CD4-positive, alpha-beta memory T cell (primary cell): ENCODE results near the gene DPYSL5. TPM values are rescaled to one million over a fixed set of nuclear protein-coding genes. Genes with fewer than 3 reads are reported as not detected.

Experiments used
- CTCF ChIA-PET: fragments of 350-600 bp; sonication (Branson Sonifier 250); formaldehyde crosslinking; loops from one replicate; lab custom pipeline; 2021; ENCODE audit warnings: inconsistent platforms; ENCODE audit not compliant: partially characterized antibody; lab: Charles Lee
- POLR2A ChIA-PET: fragments of 350-600 bp; sonication (Branson Sonifier 250); formaldehyde crosslinking; loops from one replicate; lab custom pipeline; 2021; ENCODE audit not compliant: partially characterized antibody; lab: Charles Lee
- DNase-seq, 5 donors: peaks; one replicate each; pipeline versions ENCODE4 v3.0.0 to v3.0.0-alpha.2; 2020 to 2022; ENCODE audit warnings: mixed read lengths in 1 of 5
- H3K27ac ChIP-seq: one replicate; pipeline ENCODE4 v1.7.0; 2013; ENCODE audit warnings: low read depth, low read length
- H3K27me3 ChIP-seq: 2 replicates; pipeline ENCODE4 v1.7.0; 2013; ENCODE audit warnings: mild to moderate bottlenecking, low read length, moderate library complexity; ENCODE audit not compliant: insufficient read depth
- H3K36me3 ChIP-seq: 2 replicates; pipeline ENCODE4 v1.7.0; 2013; ENCODE audit warnings: mild to moderate bottlenecking, low read length, moderate library complexity; ENCODE audit not compliant: insufficient read depth
- H3K4me1 ChIP-seq: 2 replicates; pipeline ENCODE4 v1.7.0; 2013; ENCODE audit warnings: mild to moderate bottlenecking, low read length, moderate library complexity; ENCODE audit not compliant: insufficient read depth
- H3K4me3 ChIP-seq, 2 donors: one replicate each; pipeline ENCODE4 v1.7.0; 2013; ENCODE audit warnings: low read length in 2 of 2, mild to moderate bottlenecking in 1 of 2
- H3K9me3 ChIP-seq, 2 donors: one replicate each; pipeline ENCODE4 v1.7.0; 2013; ENCODE audit warnings: low read length in 2 of 2, control low read depth in 1 of 2; ENCODE audit not compliant: control insufficient read depth in 1 of 2
- H3K27ac Mint-ChIP-seq, 7 donors: one replicate each; pipeline ENCODE4 v1.8.0; 2020 to 2021; ENCODE audit warnings: mixed read lengths in 7 of 7, mild to moderate bottlenecking in 6 of 7, inconsistent platforms in 3 of 7, moderate library complexity in 3 of 7
- H3K27me3 Mint-ChIP-seq, 2 donors: one replicate each; pipeline ENCODE4 v1.8.0; 2020 to 2021; ENCODE audit warnings: mixed read lengths in 2 of 2
- H3K36me3 Mint-ChIP-seq, 2 donors: one replicate each; pipeline ENCODE4 v1.8.0; 2020 to 2021; ENCODE audit warnings: mixed read lengths in 2 of 2, inconsistent platforms in 1 of 2, mild to moderate bottlenecking in 1 of 2
- H3K4me1 Mint-ChIP-seq, 4 donors: one replicate each; pipeline ENCODE4 v1.8.0; 2020 to 2021; ENCODE audit warnings: mixed read lengths in 4 of 4, mild to moderate bottlenecking in 1 of 4
- H3K4me3 Mint-ChIP-seq, 8 donors: one replicate each; pipeline ENCODE4 v1.8.0; 2020 to 2021; ENCODE audit warnings: mixed read lengths in 8 of 8, mild to moderate bottlenecking in 7 of 8, moderate library complexity in 6 of 8, inconsistent platforms in 3 of 8
- H3K9me3 Mint-ChIP-seq, 8 donors: one replicate each; pipeline ENCODE4 v1.8.0; 2020 to 2021; ENCODE audit warnings: mixed read lengths in 8 of 8, mild to moderate bottlenecking in 5 of 8, inconsistent platforms in 3 of 8, moderate library complexity in 1 of 8
- intact Hi-C: fragments of 100-400 bp; cut with micrococcal nuclease; formaldehyde crosslinking; loops from one replicate; pipeline ENCODE4 v1.15.1; 2023
- polyA plus RNA-seq, 2 donors: library from polyadenylated mRNA; unstranded; fragments of 300-500 nt; fragmentation: Illumina TruSeq; gene quantifications; one replicate each; pipeline ENCODE4 v1.2.3, GENCODE V29; 2021
- total RNA-seq, 2 experiments: library from RNA; stranded (reverse); gene quantifications; one replicate each; pipeline ENCODE4 v1.2.3, GENCODE V29; 2021

Gene DPYSL5
- total and polyA plus RNA-seq, 4 experiments from 2014 or later: not detected

GRCh38 chr2:26991717-26992116 is 143.8 kb downstream of the DPYSL5 start:
- ChIA-PET CTCF (no interaction called here), POLR2A (no interaction called here)
- no peak for DNase-seq
- Histone ChIP-seq H3K27me3 (no peaks in the 10 kb centered on the region), H3K9me3 (no peaks in the 10 kb centered on the region), H3K36me3 (no peaks in the 10 kb centered on the region), H3K27ac (no peak overlapping the region), H3K4me1 (no peaks in the 10 kb centered on the region), H3K4me3 (no peak overlapping the region)
- H3K4me3 Mint-ChIP-seq: no peak overlapping the region
- peak overlapping the region in 1 of 7 donors; percentile 59 for H3K27ac Mint-ChIP-seq
- H3K36me3 Mint-ChIP-seq: peaks cover 0 to 9% of the 10 kb centered on the region in 2 donors
- H3K4me1 Mint-ChIP-seq: no peaks in the 10 kb centered on the region
- intact Hi-C loops: no loop called here
- H3K27me3 Mint-ChIP-seq: no peaks in the 10 kb centered on the region
- H3K9me3 Mint-ChIP-seq: no peaks in the 10 kb centered on the region

- Histone ChIP-seq H3K4me1 (no peaks in the 10 kb centered on the region), H3K27me3 (no peaks in the 10 kb centered on the region), H3K36me3 (no peaks in the 10 kb centered on the region), H3K9me3 (no peaks in the 10 kb centered on the region), H3K27ac (no peak overlapping the region), H3K4me3 (no peak overlapping the region)
- Mint-ChIP-seq H3K9me3 (no peaks in the 10 kb centered on the region), H3K27me3 (peaks cover 0 to 2% of the 10 kb centered on the region in 2 donors), H3K27ac (no peak overlapping the region), H3K4me1 (no peaks in the 10 kb centered on the region), H3K36me3 (peaks cover 0 to 12% of the 10 kb centered on the region in 2 donors), H3K4me3 (no peak overlapping the region)
- CTCF ChIA-PET: interaction anchor here (0.5 to 1.3 kb wide), 3 partner anchors 24 to 285 kb away, joined by 3 read pairs; no protein-coding TSS in a partner anchor
- POLR2A ChIA-PET: no interaction called here
- intact Hi-C loops: no loop called here
- DNase-seq: no peak
These were observed 145.8 kb downstream of the DPYSL5 start for GRCh38 chr2:26993768-26994167.

- H3K4me3 ChIP-seq: no peak overlapping the region
- no peaks in the 10 kb centered on the region for H3K9me3 ChIP-seq
- Mint-ChIP-seq H3K36me3 (peaks cover 0 to 12% of the 10 kb centered on the region in 2 donors), H3K4me3 (no peak overlapping the region), H3K4me1 (no peaks in the 10 kb centered on the region), H3K27ac (no peak overlapping the region), H3K9me3 (no peaks in the 10 kb centered on the region), H3K27me3 (peaks cover 0 to 7% of the 10 kb centered on the region in 2 donors)
- no peak overlapping the region for H3K27ac ChIP-seq
- ChIA-PET CTCF (interaction anchor here (0.7 to 1.2 kb wide), 6 partner anchors 21 to 56 kb away, joined by 3 to 4 read pairs (median 3); partner anchors contain the start of gene AGBL5), POLR2A (interaction anchor here (0.7 kb wide), 1 partner anchor 12 kb away, joined by 3 read pairs; no protein-coding TSS in a partner anchor)
- no peaks in the 10 kb centered on the region for H3K36me3 ChIP-seq
- intact Hi-C loops: no loop called here
- DNase-seq: no peak
- no peaks in the 10 kb centered on the region for H3K4me1 ChIP-seq
- no peaks in the 10 kb centered on the region for H3K27me3 ChIP-seq
These were observed 147.1 kb downstream of the DPYSL5 start for GRCh38 chr2:26994983-26995382.

- Mint-ChIP-seq H3K27ac (no peak overlapping the region), H3K27me3 (peaks cover 0 to 11% of the 10 kb centered on the region in 2 donors), H3K36me3 (peaks cover 0 to 12% of the 10 kb centered on the region in 2 donors), H3K9me3 (no peaks in the 10 kb centered on the region), H3K4me3 (no peak overlapping the region), H3K4me1 (no peaks in the 10 kb centered on the region)
- ChIA-PET POLR2A (no interaction called here), CTCF (interaction anchor here (1.3 kb wide), 1 partner anchor 12 kb away, joined by 3 read pairs; no protein-coding TSS in a partner anchor)
- H3K27me3 ChIP-seq: no peaks in the 10 kb centered on the region
- no peak overlapping the region for H3K27ac ChIP-seq
- H3K9me3 ChIP-seq: no peaks in the 10 kb centered on the region
- H3K4me1 ChIP-seq: no peaks in the 10 kb centered on the region
- no peak overlapping the region for H3K4me3 ChIP-seq
- DNase-seq: no peak
- no peaks in the 10 kb centered on the region for H3K36me3 ChIP-seq
- intact Hi-C loops: no loop called here
These were observed 149.5 kb downstream of the DPYSL5 start for GRCh38 chr2:26997394-26997793.

- H3K27me3 ChIP-seq: no peaks in the 10 kb centered on the region
- no peak overlapping the region for H3K27ac ChIP-seq
- H3K27ac Mint-ChIP-seq: no peak overlapping the region
- ChIA-PET POLR2A (no interaction called here), CTCF (interaction anchor here (0.7 to 1.3 kb wide), 2 partner anchors 11 to 36 kb away, joined by 3 read pairs; no protein-coding TSS in a partner anchor)
- DNase-seq: no peak
- H3K27me3 Mint-ChIP-seq: peaks cover 0 to 11% of the 10 kb centered on the region in 2 donors
- H3K9me3 Mint-ChIP-seq: no peaks in the 10 kb centered on the region
- no peak overlapping the region for H3K4me3 Mint-ChIP-seq
- no peaks in the 10 kb centered on the region for H3K4me1 ChIP-seq
- H3K9me3 ChIP-seq: no peaks in the 10 kb centered on the region
- H3K4me3 ChIP-seq: no peak overlapping the region
- H3K36me3 ChIP-seq: no peaks in the 10 kb centered on the region
- peaks cover 0 to 11% of the 10 kb centered on the region in 2 donors for H3K36me3 Mint-ChIP-seq
- intact Hi-C loops: no loop called here
- H3K4me1 Mint-ChIP-seq: no peaks in the 10 kb centered on the region
These were observed 150.4 kb downstream of the DPYSL5 start for GRCh38 chr2:26998323-26998722.

Other genes starting within 250 kb of the DPYSL5 start
- not detected for gene CIB4, start 206.8 kb upstream of the DPYSL5 start, total RNA-seq
- not detected for gene CIB4, start 206.8 kb upstream of the DPYSL5 start, polyA plus RNA-seq
- not detected for gene KCNK3, start 155.4 kb upstream of the DPYSL5 start, total RNA-seq
- not detected for gene KCNK3, start 155.4 kb upstream of the DPYSL5 start, polyA plus RNA-seq
- 10 to 100 TPM; 20.1 to 22.2 TPM for gene SLC35F6, start 83.8 kb upstream of the DPYSL5 start, total RNA-seq
- gene SLC35F6, start 83.8 kb upstream of the DPYSL5 start, polyA plus RNA-seq: 1 to 10 TPM; 4.8 to 6.9 TPM
- gene CENPA, start 62.1 kb upstream of the DPYSL5 start, total RNA-seq: under 1 TPM in 1 of 2 experiments, not detected in 1; 0.32 TPM
- not detected for gene CENPA, start 62.1 kb upstream of the DPYSL5 start, polyA plus RNA-seq
- 1 to 10 TPM; 3.4 to 3.6 TPM for gene MAPRE3, start 122.5 kb downstream of the DPYSL5 start, total RNA-seq
- 1 to 10 TPM; 1.3 to 2.5 TPM for gene MAPRE3, start 122.5 kb downstream of the DPYSL5 start, polyA plus RNA-seq
- gene TMEM214, start 184.8 kb downstream of the DPYSL5 start, total RNA-seq: 10 to 100 TPM; 97.3 to 99.8 TPM
- 10 to 100 TPM; 25.6 to 34.5 TPM for gene TMEM214, start 184.8 kb downstream of the DPYSL5 start, polyA plus RNA-seq
- 10 to 100 TPM; 12.2 to 14.9 TPM for gene AGBL5, start 203.5 kb downstream of the DPYSL5 start, total RNA-seq
- gene AGBL5, start 203.5 kb downstream of the DPYSL5 start, polyA plus RNA-seq: 1 to 10 TPM; 7.4 to 9.3 TPM
- gene OST4, start 223.5 kb downstream of the DPYSL5 start, total RNA-seq: 100 to 1,000 TPM; 269 to 296 TPM
- gene OST4, start 223.5 kb downstream of the DPYSL5 start, polyA plus RNA-seq: 100 to 1,000 TPM; 877 to 958 TPM
- gene EMILIN1, start 230.5 kb downstream of the DPYSL5 start, total RNA-seq: under 1 TPM; 0.33 to 0.81 TPM
- under 1 TPM; 0.35 to 0.67 TPM for gene EMILIN1, start 230.5 kb downstream of the DPYSL5 start, polyA plus RNA-seq
- 1 to 10 TPM; 6.0 to 8.6 TPM for gene KHK, start 238.6 kb downstream of the DPYSL5 start, total RNA-seq
- gene KHK, start 238.6 kb downstream of the DPYSL5 start, polyA plus RNA-seq: 1 to 10 TPM; 6.3 to 8.2 TPM